Forelimb muscle (tissue), 1 donor: ENCODE data around the gene MED26. TPM values are rescaled to one million over a fixed set of nuclear protein-coding genes. Genes with fewer than 3 reads are reported as not detected.

Source experiments
- DNase-seq: peaks from one replicate; pipeline ENCODE4 v3.0.0-alpha.2; 2013; ENCODE audit warnings: low read depth
- polyA plus RNA-seq: library from polyadenylated mRNA; unstranded; fragments of 120-200 nt; gene quantifications from one replicate; pipeline ENCODE4 v1.2.1, GENCODE V29; 2013; ENCODE audit not compliant: insufficient read length

Gene MED26
- polyA plus RNA-seq, 1 donor, result 5.7 TPM

- DNase-seq, result no peak
Observed at GRCh38 chr19:16649734-16650133, 21.7 kb upstream of the MED26 start.

GRCh38 chr19:16645140-16645539, 17.1 kb upstream of the MED26 start:
- no peak for DNase-seq

- DNase-seq, result no peak
Observed at GRCh38 chr19:16641695-16642094, 13.7 kb upstream of the MED26 start.

GRCh38 chr19:16640951-16641350, 12.9 kb upstream of the MED26 start:
- no peak for DNase-seq

DNA sequence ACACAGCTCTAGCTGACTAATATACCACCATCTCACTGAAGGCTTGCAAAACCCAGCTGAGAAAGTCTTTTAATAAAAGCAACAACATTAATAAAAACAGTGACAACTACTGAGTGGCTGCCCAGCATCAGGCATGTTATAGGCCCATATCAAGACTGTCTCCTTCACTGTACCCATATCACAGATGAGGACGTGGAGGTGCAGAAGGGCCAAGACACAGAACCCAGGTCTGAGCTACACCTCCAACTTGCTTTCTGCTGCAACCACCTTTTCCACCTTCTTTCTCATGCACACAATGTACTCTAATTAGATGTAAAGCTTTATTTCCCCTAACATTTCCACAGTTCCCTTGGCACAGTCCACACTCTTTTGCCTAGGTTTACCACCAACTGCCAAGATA, 10.7 kb upstream of the MED26 start:
- no peak for DNase-seq

GRCh38 chr19:16637535-16637934, 9.5 kb upstream of the MED26 start:
- no peak for DNase-seq

DNA sequence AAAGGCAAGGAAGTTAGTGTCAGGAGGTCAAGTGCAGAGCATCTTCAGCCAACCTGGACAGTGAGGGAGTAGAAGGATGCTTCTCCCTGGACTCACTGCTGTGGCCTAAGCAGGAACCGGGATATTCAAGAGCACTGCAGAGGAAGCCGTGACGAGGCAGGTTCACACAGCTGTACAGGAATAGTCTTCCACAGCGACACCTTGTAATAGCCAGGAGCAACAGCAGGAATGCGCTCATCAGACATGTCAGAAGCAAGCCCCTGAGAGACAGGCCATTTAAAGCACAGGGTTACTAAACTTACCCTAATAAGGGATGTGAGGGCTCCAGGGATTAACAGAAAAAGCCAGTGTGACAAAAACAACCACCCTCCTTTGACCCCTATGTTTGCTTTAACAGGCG, 3.5 kb upstream of the MED26 start:
- no peak for DNase-seq

- peak; percentile 82 for DNase-seq
Observed at GRCh38 chr19:16628984-16629691, 1.1 kb upstream of the MED26 start.

DNA sequence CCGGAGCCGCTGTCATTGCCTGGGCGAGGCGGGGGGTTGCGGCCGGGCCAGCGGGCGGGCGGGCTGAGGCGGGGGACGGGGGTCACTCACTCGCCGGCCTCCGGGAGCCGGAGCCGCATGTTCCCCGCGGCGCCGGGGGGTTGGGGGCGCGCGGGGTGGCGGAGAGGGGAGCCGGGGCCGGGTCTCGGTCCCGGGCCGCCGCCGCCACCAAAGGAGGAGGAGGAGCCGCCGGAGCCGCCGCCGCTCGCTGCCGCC, 149 bp downstream of the MED26 start:
- DNase-seq, result no peak

DNA sequence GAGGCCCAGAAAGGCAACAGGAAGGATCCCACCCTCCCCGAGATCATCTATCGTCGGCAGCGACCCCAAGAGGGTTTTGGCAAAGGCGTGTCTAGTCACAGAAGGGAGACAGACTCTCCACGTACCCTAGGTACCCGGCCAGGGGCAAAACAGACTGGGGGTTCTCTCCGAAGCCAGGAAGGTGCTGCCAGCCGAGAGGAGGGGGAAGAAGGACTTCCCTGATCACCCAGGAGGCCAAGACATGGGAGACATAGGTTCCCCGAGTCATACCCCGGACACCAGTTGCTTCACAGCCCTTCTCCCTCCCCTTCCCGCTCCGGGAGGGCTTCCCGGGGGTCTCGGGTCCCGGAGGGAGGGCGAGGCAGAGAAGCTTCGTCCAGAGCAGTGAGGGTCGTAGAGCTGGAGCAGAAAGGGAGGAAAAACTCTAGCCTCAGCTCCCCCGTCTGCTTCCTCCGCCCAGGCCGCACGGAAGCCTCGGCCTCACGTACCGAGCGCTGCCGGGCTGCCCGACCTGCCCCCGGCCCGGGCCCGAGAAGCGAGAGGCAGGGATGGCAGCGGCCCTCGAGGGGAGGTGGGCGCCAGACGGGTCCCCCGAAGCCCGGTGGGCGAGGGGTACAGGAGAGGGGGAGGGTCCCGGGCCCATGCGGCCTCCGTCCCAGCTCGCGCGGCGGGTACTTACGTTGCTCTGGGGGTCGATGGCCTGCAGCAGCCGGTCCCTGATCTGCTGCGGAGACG, 644 bp downstream of the MED26 start:
- no peak for DNase-seq

DNA sequence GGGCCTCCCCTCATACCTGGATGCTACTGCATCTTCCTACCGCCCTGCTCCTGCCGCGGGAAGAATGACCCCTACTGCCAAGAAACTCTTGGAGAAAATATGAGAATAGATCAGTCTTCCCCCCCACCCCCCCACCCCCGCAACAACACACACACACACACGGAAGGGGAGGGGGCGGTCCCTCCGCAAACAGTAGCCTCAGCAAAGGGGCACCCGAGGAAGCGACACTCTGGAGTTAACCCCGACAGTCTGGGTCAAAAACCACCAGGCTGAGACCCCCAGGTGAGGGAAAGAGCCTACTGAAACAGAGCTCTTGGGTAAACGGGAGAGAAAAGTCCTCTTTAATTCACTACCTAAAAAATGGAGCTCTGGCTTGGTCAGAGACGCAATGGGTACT, 1.2 kb downstream of the MED26 start:
- DNase-seq, result no peak

DNA sequence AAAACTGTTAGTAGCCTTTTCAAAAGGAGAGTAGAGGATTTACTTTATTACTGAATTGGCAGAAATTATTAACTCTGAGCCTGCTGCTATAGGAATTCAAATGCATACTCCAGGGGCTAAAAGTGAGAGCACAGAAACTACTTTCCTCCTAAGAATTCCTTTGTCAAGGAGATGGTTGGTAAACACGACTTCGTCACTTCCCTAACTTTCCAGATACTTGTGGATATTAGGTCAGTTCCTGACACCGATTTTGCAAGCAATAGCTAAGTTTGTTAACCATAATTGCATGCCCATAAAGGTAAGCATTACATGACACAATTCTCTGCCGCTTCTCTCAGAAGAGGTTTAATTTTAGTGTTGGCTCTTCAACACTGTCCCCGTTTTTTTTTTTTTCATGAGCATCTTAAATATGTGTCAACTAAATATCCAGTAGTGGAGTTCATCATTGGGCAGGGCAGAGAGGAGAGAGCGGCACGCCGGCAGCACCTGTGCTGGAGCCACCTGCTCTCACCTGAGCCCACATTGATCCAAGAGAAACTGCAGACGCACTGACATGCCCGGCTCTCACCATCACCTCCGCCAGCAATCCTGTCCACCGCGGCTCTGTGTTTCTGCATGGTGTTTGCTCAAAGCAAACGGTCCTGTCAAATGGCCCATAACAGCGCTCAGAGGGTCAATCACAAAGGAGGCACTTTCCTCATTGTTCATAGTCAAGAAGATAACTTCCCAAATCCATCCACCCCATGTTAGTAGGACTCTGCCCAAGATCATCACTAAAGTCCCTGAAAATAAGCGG, 2.6 kb downstream of the MED26 start:
- DNase-seq, result no peak

DNA sequence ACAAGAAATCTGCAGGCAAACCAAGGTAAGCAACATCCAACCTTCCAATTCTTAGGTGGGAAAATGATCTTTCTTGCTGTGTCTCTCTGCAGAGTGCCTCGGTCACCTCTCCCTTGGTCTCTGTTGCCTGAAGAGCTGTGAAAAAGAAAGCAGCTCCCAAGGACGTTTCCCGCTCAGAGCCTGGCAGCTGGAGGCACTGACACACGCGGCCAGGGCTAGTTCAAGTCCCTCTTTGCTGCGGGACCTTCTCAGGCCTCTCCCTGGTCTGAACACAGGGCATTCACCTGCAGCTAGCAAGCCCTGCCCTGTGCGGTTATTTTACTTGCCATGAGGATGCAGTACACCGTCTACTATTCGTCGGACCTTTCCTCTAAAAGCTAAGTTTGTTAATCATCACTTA, 3.8 kb downstream of the MED26 start:
- no peak for DNase-seq

GRCh38 chr19:16623576-16623975, 4.4 kb downstream of the MED26 start:
- DNase-seq, result no peak

DNA sequence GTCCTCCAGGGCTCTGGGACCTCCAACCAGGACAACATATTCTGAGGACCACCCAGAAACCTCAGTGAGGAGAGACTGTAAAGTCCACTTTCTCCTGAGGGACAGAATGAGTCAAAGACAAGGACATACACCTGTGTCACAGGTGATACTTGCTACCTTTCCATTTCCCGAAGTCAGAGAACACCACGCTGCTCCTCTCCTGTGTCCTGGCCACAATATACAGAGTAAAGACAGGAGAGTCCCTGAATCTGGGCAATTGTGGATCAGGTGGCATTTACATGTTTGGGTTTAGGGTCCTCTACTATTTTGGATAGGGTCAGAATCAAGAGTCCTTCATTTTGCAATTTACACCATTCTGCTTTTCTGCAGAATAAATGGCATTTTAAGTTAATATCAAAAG, 4.9 kb downstream of the MED26 start:
- no peak for DNase-seq

- no peak for DNase-seq
Observed at GRCh38 chr19:16621165-16621800, 6.7 kb downstream of the MED26 start.

- DNase-seq, result no peak
Observed at GRCh38 chr19:16620584-16620983, 7.4 kb downstream of the MED26 start.

- no peak for DNase-seq
Observed at GRCh38 chr19:16620018-16620417, 8.0 kb downstream of the MED26 start.

- DNase-seq, result no peak
Observed at GRCh38 chr19:16619457-16619856, 8.5 kb downstream of the MED26 start.

- DNase-seq, result no peak
Observed at GRCh38 chr19:16618248-16618647, 9.8 kb downstream of the MED26 start.

DNA sequence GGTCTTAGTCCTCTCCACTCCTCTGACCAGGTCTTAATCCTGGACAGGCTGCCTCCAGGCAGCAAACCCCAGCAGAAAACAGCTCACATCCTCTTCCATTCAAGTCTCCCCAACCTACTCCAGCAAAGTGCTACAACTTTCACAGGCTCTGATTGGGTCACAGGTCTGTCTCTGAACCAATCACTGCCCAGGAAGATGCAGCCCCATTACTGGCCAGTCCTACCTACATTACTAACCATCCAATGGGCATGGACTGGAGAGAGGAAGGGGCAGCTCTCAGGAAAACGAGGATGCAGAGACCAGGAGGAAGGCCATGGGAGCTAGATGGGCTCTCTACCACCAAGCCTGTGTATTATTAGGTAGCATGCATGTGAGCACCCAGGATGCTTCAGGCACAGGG, 12.2 kb downstream of the MED26 start:
- DNase-seq, result no peak

DNA sequence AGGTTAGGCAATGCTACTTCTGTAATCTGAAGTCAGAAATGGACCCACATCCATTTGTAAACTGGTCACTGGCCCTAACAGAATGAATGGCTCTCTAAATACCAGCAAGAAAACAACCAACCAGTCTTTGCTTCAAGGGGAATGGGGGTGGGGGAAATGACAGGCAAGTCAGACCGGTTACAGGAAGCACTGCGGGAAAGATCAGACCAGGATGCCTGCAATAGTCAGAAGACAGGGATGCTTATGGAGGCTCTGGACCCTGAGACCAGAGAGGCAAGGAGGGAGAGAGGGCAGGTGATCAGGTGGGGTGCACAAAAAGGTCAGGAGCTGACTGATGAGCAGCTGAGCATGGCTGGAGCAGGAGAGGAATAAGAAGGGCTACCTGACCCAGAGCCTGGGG, 13.1 kb downstream of the MED26 start:
- no peak for DNase-seq

GRCh38 chr19:16613841-16614240, 14.2 kb downstream of the MED26 start:
- DNase-seq, result no peak
